ENCODE measurements around the gene CNOT10.

GRCh38 chr3:32757618-32758374, 72.8 kb downstream of the CNOT10 start:
- TF ChIP-seq CTCF (IDR thresholded peaks at IDR 0.05; ENCODE audit: low read depth, low read length): no peak
- no peak for TF ChIP-seq POLR2A (IDR thresholded peaks at IDR 0.05; ENCODE audit: extremely low read depth, insufficient read length)
- no peak for TF ChIP-seq MYC (IDR thresholded peaks at IDR 0.05; ENCODE audit: low read depth, low read length)

Data from NB4 (cell line).